Lung (tissue), 12 donors: Measurements from ENCODE around the gene NOC2L. TPM values are rescaled to one million over a fixed set of nuclear protein-coding genes. Genes with fewer than 3 reads are reported as not detected.

Experiments
- ATAC-seq: fragments of 200-7000 bp; cut with Tn5 transposase; one replicate; pipeline ENCODE4 v1.9.1; 2020; ENCODE audit warnings: moderate number of reproducible peaks; ENCODE audit not compliant: insufficient read depth, low FRiP score
- DNase-seq, 3 donors: peaks; one replicate each; pipeline ENCODE4 v3.0.0-alpha.2; 2013 to 2017
- H3K27ac ChIP-seq, 2 donors: one replicate each; pipeline ENCODE4 v1.5.1; 2013; ENCODE audit warnings: mild to moderate bottlenecking in 2 of 2, moderate library complexity in 2 of 2, control low read depth in 1 of 2, inconsistent platforms in 1 of 2, low read depth in 1 of 2, low read length in 1 of 2
- H3K27me3 ChIP-seq, 3 donors: one replicate each; pipeline ENCODE4 v1.5.1; 2013; ENCODE audit warnings: low read length in 2 of 3; ENCODE audit not compliant: control insufficient read depth in 3 of 3, insufficient read depth in 3 of 3
- H3K36me3 ChIP-seq, 4 donors: one replicate each; pipeline ENCODE4 v1.5.1; 2013; ENCODE audit warnings: low read length in 4 of 4, mild to moderate bottlenecking in 1 of 4, moderate library complexity in 1 of 4; ENCODE audit not compliant: control insufficient read depth in 4 of 4, insufficient read depth in 4 of 4
- H3K4me1 ChIP-seq, 5 donors: one replicate each; pipeline ENCODE4 v1.5.1; 2013; ENCODE audit warnings: low read length in 5 of 5, mild to moderate bottlenecking in 2 of 5, moderate library complexity in 1 of 5; ENCODE audit not compliant: control insufficient read depth in 5 of 5, insufficient read depth in 5 of 5
- H3K4me3 ChIP-seq: one replicate; pipeline ENCODE4 v1.5.1; 2013; ENCODE audit warnings: mild to moderate bottlenecking, control low read depth, moderate library complexity
- H3K9ac ChIP-seq, 2 donors: one replicate each; pipeline ENCODE4 v1.5.1; 2013; ENCODE audit warnings: low read length in 2 of 2, control low read depth in 1 of 2; ENCODE audit not compliant: insufficient read depth in 1 of 2
- H3K9me3 ChIP-seq, 4 donors: one replicate each; pipeline ENCODE4 v1.5.1; 2013; ENCODE audit warnings: low read length in 3 of 4, mild to moderate bottlenecking in 1 of 4, moderate library complexity in 1 of 4; ENCODE audit not compliant: control insufficient read depth in 4 of 4, insufficient read depth in 3 of 4
- WGBS, 2 donors: extraction: QIAGEN DNeasy Blood & Tissue Kit; methylation state at CpG; one replicate each; pipeline ENCODE4 v1.1.7; 2013; 5-methylcytosine and 5-hydroxymethylcytosine counted together
- polyA plus RNA-seq, 2 donors: library from polyadenylated mRNA; stranded (reverse); fragments of 200-250 nt; gene quantifications; one replicate each; pipeline ENCODE4 v1.2.1, GENCODE V29; 2013
- total RNA-seq, 2 donors: library from RNA; depleted of rRNA in 1 of 2; stranded (reverse); fragments of >200 nt in 1 of 2; gene quantifications; one replicate each; pipeline ENCODE4 v1.2.1, GENCODE V29; 2014 to 2021
- TF ChIP-seq, protein P1 (sequence below): IDR thresholded peaks from 2 replicates; pipeline ENCODE4 v1.5.1; 2012; ENCODE audit warnings: mild to moderate bottlenecking; ENCODE audit errors: control extremely low read depth, extremely low read depth
- donor health status: control.
- donor health status: control.
- donor health status: Bipolar disorder and iron deficiency.
- donor health status: healthy.
- donor health status: DM: yes; HTN: yes; CAD: no.

The NOC2L gene
- total and polyA plus RNA-seq, 4 donors, result 39.0 to 86.6 (median 67.7) TPM

DNA sequence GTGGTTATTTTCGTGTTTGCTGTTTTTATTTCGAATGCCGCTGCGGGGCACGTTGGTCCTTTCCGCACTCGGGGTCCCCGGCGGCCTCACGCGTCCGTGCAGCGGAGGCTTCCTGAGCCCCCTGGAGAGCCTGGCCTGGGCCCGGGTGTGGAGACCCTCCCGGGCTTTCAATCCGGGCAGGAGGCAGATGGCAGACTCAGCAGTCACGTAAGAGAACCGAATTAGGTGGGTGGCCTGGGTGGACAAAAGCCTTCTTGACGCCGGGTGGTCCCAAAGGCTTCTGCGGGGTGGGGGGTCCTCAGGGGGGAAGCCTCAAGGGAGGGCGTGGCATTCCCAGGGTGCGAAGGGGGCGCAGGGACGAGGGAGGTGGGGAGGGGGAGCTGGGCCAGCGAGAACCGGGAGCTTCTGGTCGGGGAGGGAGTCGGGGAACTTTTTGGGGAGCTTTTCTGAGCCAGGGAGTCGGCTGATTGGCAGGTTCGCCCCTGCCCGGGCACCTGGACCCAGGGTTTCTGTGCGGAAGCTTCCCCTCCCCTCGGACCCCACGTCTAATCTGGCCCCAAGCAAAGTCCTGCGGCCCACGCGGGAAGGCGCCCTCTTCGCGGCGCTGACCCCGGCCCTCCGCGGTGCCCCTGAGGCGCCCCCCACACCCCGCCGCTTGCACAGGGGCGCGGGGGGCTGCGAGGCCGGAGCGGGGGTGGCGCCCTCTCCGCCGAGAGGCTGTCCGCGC, 42.2 kb upstream of the NOC2L start:
- TF ChIP-seq, protein P1, sequence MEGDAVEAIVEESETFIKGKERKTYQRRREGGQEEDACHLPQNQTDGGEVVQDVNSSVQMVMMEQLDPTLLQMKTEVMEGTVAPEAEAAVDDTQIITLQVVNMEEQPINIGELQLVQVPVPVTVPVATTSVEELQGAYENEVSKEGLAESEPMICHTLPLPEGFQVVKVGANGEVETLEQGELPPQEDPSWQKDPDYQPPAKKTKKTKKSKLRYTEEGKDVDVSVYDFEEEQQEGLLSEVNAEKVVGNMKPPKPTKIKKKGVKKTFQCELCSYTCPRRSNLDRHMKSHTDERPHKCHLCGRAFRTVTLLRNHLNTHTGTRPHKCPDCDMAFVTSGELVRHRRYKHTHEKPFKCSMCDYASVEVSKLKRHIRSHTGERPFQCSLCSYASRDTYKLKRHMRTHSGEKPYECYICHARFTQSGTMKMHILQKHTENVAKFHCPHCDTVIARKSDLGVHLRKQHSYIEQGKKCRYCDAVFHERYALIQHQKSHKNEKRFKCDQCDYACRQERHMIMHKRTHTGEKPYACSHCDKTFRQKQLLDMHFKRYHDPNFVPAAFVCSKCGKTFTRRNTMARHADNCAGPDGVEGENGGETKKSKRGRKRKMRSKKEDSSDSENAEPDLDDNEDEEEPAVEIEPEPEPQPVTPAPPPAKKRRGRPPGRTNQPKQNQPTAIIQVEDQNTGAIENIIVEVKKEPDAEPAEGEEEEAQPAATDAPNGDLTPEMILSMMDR, result no peak
- peak overlapping the region; percentile 67 to 77 for H3K9ac ChIP-seq
- no peaks in the 10 kb centered on the region for H3K9me3 ChIP-seq
- H3K4me3 ChIP-seq, result peak overlapping the region; percentile 64
- WGBS, 2 donors, result 2 to 3% methylated on average over 40 to 58 of the region's 58 CpGs
- peaks cover 0 to 9% (median 0%) of the 10 kb centered on the region in 3 donors for H3K27me3 ChIP-seq
- H3K4me1 ChIP-seq, result peaks cover 0 to 32% (median 17%) of the 10 kb centered on the region in 5 donors
- ATAC-seq (no peak), DNase-seq (peak in 2 of 3 donors; percentile 50 to 66)
- H3K27ac ChIP-seq, result peak overlapping the region; percentile 99
- no peaks in the 10 kb centered on the region for H3K36me3 ChIP-seq

GRCh38 chr1:1000357-1001056, 41.5 kb upstream of the NOC2L start:
- H3K4me3 ChIP-seq, result peak overlapping the region; percentile 64
- H3K36me3 ChIP-seq, result no peaks in the 10 kb centered on the region
- peaks cover 0 to 28% (median 15%) of the 10 kb centered on the region in 5 donors for H3K4me1 ChIP-seq
- TF ChIP-seq, protein P1, result no peak
- H3K27me3 ChIP-seq, result peaks cover 0 to 12% (median 0%) of the 10 kb centered on the region in 3 donors
- WGBS, 2 donors, result 0 to 1% methylated on average over 53 to 75 of the region's 75 CpGs
- DNase-seq (peak; percentile 86 to 90 (median 88)), ATAC-seq (peak; percentile 59)
- H3K9me3 ChIP-seq, result no peaks in the 10 kb centered on the region
- peak overlapping the region; percentile 99 for H3K27ac ChIP-seq
- H3K9ac ChIP-seq, result peak overlapping the region; percentile 67 to 77

- H3K4me1 ChIP-seq, result peaks cover 0 to 21% (median 8%) of the 10 kb centered on the region in 5 donors
- ATAC-seq, result peak; percentile 84
- H3K4me3 ChIP-seq, result peak within 1 kb of the TSS; percentile 64
- TF ChIP-seq, protein P1, result no peak
- WGBS, 2 donors, result 0 to 1% methylated on average over 57 to 95 of the region's 95 CpGs
- H3K9me3 ChIP-seq, result no peaks in the 10 kb centered on the region
- H3K27me3 ChIP-seq, result peaks cover 0 to 12% (median 0%) of the 10 kb centered on the region in 3 donors
- H3K9ac ChIP-seq, result peak within 1 kb of the TSS; percentile 67 to 77
- peak; percentile 93 to 94 (median 94) for DNase-seq
- no peaks in the 10 kb centered on the region for H3K36me3 ChIP-seq
- peak within 1 kb of the TSS; percentile 99 for H3K27ac ChIP-seq
Observed at GRCh38 chr1:999725-1000356, 40.8 kb upstream of the NOC2L start, which contains the start of gene HES4. TSS of gene HES4 (minus strand) at chr1:1000097. CDS start at chr1:999973, 124 bp downstream.
